GM06990 (cell line): ENCODE data around the gene MOGAT3.

Experiments used
- DNase-seq: peaks from one replicate; pipeline ENCODE4 v3.0.0-alpha.2; 2011; ENCODE audit not compliant: insufficient read length; ENCODE audit errors: extremely low read depth
- H3K27me3 ChIP-seq: replicated peaks from 2 replicates; pipeline ENCODE4 v1.6.0; 2011; ENCODE audit warnings: low read length; ENCODE audit not compliant: control insufficient read depth, insufficient read depth
- H3K36me3 ChIP-seq: 2 replicates; pipeline ENCODE4 v1.5.1; 2011; ENCODE audit warnings: low read length; ENCODE audit not compliant: control insufficient read depth, insufficient read depth
- H3K4me3 ChIP-seq: replicated peaks from 2 replicates; pipeline ENCODE4 v1.5.1; 2011; ENCODE audit warnings: low read depth, mild to moderate bottlenecking, control low read depth, low read length
- TF ChIP-seq, protein P1 (sequence below): IDR thresholded peaks from 2 replicates; pipeline ENCODE4 v1.5.1; 2011; ENCODE audit warnings: low read length, control low read depth, mild to moderate bottlenecking, inconsistent platforms; ENCODE audit not compliant: insufficient read depth, poor library complexity, severe bottlenecking

The MOGAT3 gene

DNA sequence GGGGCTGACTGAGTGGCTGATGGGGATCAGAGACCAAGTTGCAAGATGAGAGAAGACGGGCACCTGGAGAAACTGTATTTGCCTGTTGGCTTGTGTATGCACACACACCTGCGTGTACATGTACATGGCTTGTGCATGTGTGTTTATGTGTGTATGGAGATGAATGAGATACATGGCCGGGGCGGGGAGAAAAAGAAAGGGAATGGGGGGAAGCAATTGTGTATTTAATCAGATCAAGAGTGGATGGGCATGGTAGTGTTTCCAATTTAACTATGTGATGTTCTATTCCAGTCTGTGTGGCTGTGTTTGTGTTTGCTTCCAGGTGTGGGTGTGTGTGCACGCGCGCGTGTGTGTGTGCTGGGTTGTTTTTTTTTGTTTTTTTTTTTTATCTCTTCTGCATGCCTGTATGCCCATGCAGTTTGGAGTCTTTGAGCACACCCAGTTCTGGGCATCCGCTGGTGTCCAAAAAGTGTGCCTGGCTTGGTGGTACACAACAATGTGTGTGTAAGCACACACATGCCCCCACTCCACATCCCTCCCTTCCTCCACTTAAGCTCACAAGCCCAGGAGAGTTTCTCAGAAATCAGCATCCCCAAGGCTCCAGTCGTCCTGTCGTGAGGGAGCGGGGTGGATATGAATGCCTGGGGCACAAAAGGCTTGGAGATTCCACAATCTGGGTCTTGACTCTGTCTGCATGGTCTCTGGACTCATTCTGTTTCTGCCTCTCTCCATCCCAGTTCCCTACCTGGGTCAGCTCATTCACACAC, 33.0 kb downstream of the MOGAT3 start:
- TF ChIP-seq, protein P1, sequence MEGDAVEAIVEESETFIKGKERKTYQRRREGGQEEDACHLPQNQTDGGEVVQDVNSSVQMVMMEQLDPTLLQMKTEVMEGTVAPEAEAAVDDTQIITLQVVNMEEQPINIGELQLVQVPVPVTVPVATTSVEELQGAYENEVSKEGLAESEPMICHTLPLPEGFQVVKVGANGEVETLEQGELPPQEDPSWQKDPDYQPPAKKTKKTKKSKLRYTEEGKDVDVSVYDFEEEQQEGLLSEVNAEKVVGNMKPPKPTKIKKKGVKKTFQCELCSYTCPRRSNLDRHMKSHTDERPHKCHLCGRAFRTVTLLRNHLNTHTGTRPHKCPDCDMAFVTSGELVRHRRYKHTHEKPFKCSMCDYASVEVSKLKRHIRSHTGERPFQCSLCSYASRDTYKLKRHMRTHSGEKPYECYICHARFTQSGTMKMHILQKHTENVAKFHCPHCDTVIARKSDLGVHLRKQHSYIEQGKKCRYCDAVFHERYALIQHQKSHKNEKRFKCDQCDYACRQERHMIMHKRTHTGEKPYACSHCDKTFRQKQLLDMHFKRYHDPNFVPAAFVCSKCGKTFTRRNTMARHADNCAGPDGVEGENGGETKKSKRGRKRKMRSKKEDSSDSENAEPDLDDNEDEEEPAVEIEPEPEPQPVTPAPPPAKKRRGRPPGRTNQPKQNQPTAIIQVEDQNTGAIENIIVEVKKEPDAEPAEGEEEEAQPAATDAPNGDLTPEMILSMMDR: no peak
- DNase-seq: no peak
- Histone ChIP-seq H3K4me3 (no peak overlapping the region), H3K36me3 (no peaks in the 10 kb centered on the region), H3K27me3 (peaks cover 1% of the 10 kb centered on the region)

DNA sequence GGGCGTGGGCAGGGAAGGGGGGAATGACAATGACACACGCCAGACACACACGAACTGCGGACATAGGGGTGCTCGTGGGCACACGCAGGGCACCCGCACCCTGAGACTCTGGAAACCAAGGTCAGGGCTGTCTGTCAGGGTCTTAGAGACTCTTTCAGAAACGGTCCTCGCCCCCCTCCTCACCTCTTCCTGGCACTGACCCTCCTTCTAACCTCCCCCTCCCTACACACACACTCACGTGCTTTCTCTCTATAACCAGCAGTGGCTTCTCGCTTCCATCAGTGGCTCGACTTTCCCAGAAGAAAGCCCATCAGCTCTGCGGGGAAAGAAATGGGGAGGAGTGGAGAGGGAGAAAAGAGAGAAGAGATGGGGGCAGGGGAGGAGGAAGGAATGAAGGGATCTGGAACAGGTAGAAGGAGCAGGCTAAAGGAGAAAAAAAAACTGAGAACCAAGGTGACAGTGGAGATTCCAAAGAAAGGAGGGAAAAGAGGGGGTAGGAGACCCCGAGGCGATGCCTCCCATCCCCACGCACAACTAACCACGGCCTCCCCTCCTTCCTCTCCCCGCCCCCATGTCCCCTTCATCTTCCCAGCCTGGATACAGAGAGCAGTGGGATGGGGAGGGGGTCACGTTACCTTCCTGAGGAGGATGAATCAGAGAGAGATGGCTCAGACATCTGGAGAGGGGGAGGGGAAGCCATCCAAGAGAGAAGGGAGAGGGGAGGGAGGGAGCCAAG, 33.8 kb downstream of the MOGAT3 start:
- no peak for DNase-seq
- H3K27me3 ChIP-seq: peaks cover 1% of the 10 kb centered on the region
- H3K36me3 ChIP-seq: no peaks in the 10 kb centered on the region
- TF ChIP-seq, protein P1: no peak
- no peak overlapping the region for H3K4me3 ChIP-seq

DNA sequence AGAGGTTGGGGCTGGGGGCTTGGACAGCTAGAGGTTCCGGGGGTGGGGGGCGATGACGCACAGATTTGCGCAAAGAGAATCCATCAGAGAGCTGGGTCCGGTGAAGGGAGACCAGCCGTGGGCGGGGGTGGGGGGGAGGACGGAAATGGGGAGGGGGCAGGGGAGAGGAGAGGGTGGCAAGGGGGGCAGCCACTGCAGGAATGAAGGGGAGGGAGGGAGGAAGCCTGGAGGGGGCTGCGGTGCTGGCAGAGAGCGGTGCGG, 34.3 kb downstream of the MOGAT3 start:
- Histone ChIP-seq H3K27me3 (peaks cover 1% of the 10 kb centered on the region), H3K4me3 (no peak overlapping the region), H3K36me3 (no peaks in the 10 kb centered on the region)
- TF ChIP-seq, protein P1: no peak
- no peak for DNase-seq

DNA sequence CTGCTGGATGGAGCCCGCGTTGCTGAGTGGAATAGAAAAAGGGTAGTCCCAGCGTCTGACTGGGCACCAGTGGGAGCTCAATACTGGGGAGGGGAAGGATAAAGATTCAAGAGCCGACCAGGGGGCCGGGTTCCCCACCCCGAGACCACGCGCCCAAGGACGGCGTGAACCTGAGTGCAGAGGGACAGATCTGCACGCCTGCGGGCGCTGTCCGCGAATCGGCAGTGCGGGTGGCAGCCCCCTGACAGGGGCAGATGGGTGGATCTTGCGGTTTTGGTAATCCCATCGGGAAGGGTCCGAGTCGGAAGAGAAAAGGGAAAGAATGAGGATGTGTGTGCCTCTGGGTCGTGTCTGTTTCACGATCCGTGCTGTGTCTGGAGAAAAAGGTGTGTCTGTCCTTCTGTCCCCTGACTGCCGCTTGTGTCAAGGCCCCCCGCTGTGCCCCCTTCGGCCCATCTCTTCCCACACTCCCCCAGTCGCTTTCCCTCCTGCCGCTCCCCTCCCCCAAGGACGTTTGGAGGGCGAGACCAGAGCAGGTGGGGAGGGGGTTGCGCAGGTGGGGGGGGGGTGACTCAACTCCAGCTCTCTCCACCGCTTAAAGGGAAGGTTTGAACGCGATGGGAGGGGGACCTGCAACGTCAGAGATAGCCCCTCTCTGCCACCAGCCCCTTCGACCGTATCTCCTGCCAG, 34.7 kb downstream of the MOGAT3 start:
- Histone ChIP-seq H3K27me3 (no peaks in the 10 kb centered on the region; the same call in none of the 2 replicates), H3K36me3 (no peaks in the 10 kb centered on the region), H3K4me3 (peak overlapping the region; percentile 45)
- TF ChIP-seq, protein P1: no peak
- no peak for DNase-seq

DNA sequence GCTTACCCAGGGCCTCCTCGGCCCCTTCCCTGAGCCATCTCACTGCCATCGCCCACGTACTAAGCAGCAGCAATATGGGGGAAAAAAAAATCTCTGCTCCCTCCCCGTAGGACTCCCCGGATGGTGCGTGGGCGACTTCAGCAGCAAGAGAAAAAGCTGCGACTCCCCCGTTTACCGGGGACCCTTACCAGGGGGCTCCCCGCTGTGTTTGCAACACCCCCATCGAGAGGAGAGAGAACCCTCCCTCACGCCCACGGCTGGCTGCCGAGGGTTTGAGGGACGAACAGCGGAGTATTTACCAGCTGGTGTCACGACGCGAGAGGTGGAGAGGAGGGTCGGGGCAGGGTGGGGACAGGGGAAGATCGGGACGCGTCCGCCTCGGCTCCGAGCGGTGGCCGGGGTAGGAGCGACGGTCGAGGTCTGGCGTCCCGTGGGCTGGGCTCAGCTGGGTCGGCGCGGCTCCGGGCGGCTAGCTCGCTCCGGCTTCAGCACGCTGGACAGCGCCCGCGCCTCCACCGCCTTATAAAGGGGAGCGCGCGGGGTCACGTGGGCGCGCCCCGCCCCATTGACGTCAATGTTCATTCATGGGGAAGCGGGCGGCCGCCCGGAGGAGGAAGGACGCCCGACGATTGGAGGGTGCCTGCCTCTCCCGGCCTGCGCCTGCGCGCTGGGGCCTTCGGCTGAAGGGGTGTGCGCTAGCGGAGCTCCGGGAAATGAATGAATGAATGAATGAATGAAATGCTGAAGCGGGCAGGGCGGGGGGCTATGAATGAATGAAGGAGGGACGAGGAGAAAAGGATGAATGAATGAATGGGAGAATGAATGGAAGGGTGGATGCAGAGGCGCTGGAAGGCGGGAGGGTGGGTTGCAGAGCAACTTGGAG, 35.5 kb downstream of the MOGAT3 start, which contains the start of gene VGF:
Gene VGF, minus strand, starts transcription at position 495 of the 883 bp plus-strand sequence. CDS start 726 bp downstream, outside the sequence.
- Histone ChIP-seq H3K27me3 (no peaks in the 10 kb centered on the region; the same call in none of the 2 replicates), H3K36me3 (no peaks in the 10 kb centered on the region), H3K4me3 (peak within 1 kb of the TSS; percentile 45)
- peak; percentile 93 for DNase-seq
- TF ChIP-seq, protein P1: no peak
